ENCODE results near the gene PRM1.

PRM1 gene

DNA sequence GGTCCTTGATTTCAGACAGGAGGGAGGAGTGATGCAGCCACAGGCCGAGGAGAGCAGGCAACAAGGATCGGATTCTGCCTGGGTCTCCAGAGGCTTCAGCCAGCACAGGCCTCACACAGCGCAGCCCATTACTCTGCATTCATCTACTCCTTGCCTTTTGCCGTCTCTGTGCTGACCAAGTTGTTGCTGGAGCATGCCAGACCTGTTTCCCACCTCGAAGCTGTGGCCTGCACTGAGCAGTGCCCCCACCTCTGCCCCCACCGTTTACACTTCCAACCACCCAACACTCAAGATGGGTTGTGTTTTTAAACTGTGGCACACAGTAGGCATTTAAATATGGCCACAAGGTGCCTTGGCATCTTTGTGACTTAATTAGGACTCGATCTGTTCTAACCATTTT is 6.2 kb downstream of the PRM1 start:
- Mint-ChIP-seq H3K27ac (no peak overlapping the region), H3K4me1 (ENCODE audit: low read depth) (peaks cover 2% of the 10 kb centered on the region), H3K9me3 (no peaks in the 10 kb centered on the region)

GRCh38 chr16:11273721-11274324 is 7.3 kb downstream of the PRM1 start:
- H3K27ac Mint-ChIP-seq, result no peak overlapping the region
- no peaks in the 10 kb centered on the region for H3K27me3 Mint-ChIP-seq
- H3K9me3 Mint-ChIP-seq, result no peaks in the 10 kb centered on the region
- H3K4me3 Mint-ChIP-seq, result no peak overlapping the region
- no peaks in the 10 kb centered on the region for H3K4me1 Mint-ChIP-seq (ENCODE audit: low read depth)
- H3K36me3 Mint-ChIP-seq (ENCODE audit: low read depth), result no peaks in the 10 kb centered on the region

More for the DNA sequence above, 6.2 kb downstream of the PRM1 start:
- Mint-ChIP-seq H3K27me3 (no peaks in the 10 kb centered on the region), H3K4me3 (no peak overlapping the region), H3K36me3 (ENCODE audit: low read depth) (no peaks in the 10 kb centered on the region)

DNA sequence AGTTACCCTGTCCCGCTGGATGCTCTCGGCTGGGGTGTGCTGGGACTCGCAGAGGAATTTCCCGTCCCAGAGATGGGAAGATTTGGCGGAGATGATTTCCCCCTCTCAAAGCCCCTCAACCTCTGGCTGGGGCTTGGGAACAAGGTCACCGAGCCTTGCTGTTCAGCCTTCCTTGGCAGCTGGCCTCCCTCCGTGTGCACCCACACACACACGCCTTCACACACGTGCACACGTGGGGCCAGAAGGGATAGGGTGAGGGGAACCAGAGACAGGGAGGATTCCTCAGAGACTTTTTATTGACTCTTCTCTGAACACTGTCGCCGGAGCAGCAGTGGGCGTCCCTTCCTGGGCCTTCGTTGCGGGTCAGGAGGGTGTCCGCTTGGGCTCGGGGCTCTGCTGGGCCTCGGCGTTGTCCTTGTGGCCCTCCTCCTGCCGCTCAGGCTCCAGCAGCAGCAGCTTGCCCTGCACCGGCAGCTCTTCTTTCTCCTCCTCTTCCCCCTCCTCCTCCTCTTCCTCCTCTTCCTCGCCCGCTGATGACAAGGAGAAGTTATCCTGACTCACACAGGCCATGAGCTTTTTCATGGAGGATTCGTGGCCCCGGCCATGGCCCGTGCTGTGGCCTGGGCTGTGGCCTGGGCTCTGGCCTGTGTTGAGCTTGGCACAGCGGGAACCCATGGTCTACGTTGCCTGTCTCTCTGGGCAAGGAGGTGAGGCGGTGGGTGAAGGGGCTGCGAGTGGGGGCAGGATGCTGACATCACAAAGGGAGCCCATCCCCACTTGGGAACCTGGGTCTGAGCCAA is 8.0 kb downstream of the PRM1 start, which contains the start of gene PRM3:
PRM3 (minus strand) TSS at position 709 of the 800 bp plus-strand sequence; CDS start at position 675, 34 bp downstream.
- no peaks in the 10 kb centered on the region for H3K9me3 Mint-ChIP-seq
- H3K27ac Mint-ChIP-seq, result no peak within 1 kb of the TSS
- H3K36me3 Mint-ChIP-seq (ENCODE audit: low read depth), result no peaks in the 10 kb centered on the region
- no peak within 1 kb of the TSS for H3K4me3 Mint-ChIP-seq
- no peaks in the 10 kb centered on the region for H3K4me1 Mint-ChIP-seq (ENCODE audit: low read depth)
- no peaks in the 10 kb centered on the region for H3K27me3 Mint-ChIP-seq

DNA sequence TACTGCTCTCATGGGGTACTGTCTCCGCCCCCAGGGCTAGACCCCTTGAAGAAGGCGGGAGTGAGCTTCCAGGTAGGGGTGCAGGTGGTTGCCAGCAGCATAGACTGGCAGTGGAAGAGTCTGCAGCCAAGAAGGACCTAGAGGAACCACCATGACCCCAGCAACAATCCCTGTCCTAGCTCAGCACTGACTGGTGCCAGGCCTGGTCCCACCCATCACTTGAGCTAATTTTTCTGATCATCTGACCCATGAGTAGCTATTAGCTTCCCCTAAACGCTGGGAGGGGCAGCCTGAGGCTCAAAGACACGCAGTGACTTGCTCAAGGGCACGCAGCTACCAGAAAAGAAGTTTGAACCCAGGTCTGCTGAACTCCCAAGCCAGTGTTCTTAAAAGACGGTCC is 8.6 kb downstream of the PRM1 start:
- no peaks in the 10 kb centered on the region for H3K36me3 Mint-ChIP-seq (ENCODE audit: low read depth)
- no peak overlapping the region for H3K27ac Mint-ChIP-seq
- no peak overlapping the region for H3K4me3 Mint-ChIP-seq
- no peaks in the 10 kb centered on the region for H3K27me3 Mint-ChIP-seq
- no peaks in the 10 kb centered on the region for H3K9me3 Mint-ChIP-seq
- H3K4me1 Mint-ChIP-seq (ENCODE audit: low read depth), result no peaks in the 10 kb centered on the region

GRCh38 chr16:11271610-11272009 is 9.5 kb downstream of the PRM1 start:
- no peaks in the 10 kb centered on the region for H3K9me3 Mint-ChIP-seq

DNA sequence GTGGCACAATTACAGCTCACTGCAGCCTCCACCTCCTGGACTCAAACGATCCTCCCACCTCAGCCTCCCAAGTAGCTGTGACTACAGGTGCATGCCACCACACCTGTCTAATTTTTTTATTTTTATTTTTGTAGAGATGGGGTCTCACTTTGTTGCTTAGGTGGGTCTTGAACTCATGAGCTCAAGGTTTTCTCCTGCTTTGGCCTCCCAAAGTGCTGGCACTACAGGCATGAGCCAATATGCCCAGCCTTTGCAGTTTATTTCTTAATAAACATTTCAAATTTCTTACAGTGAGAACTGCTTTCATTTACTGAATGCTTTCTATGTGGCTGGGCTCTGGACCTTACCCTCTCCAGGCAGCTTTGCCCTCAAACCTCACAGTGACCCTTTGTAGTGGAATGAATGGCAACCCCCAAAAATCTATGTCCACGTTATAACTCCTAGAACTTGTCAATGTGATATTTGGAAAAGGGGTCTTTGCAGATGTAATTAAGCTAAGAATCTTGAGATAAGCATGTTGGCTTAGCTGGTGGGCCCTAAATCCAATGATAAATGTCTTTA is 10.4 kb downstream of the PRM1 start:
- H3K9me3 Mint-ChIP-seq, result no peaks in the 10 kb centered on the region
- H3K4me3 Mint-ChIP-seq, result no peak overlapping the region
- H3K27me3 Mint-ChIP-seq, result no peaks in the 10 kb centered on the region
- no peak overlapping the region for H3K27ac Mint-ChIP-seq
- no peaks in the 10 kb centered on the region for H3K36me3 Mint-ChIP-seq (ENCODE audit: low read depth)
- H3K4me1 Mint-ChIP-seq (ENCODE audit: low read depth), result no peaks in the 10 kb centered on the region

More at GRCh38 chr16:11271610-11272009, 9.5 kb downstream of the PRM1 start:
- H3K27ac Mint-ChIP-seq, result no peak overlapping the region
- H3K27me3 Mint-ChIP-seq, result no peaks in the 10 kb centered on the region
- H3K36me3 Mint-ChIP-seq (ENCODE audit: low read depth), result no peaks in the 10 kb centered on the region
- H3K4me1 Mint-ChIP-seq (ENCODE audit: low read depth), result no peaks in the 10 kb centered on the region
- no peak overlapping the region for H3K4me3 Mint-ChIP-seq

DNA sequence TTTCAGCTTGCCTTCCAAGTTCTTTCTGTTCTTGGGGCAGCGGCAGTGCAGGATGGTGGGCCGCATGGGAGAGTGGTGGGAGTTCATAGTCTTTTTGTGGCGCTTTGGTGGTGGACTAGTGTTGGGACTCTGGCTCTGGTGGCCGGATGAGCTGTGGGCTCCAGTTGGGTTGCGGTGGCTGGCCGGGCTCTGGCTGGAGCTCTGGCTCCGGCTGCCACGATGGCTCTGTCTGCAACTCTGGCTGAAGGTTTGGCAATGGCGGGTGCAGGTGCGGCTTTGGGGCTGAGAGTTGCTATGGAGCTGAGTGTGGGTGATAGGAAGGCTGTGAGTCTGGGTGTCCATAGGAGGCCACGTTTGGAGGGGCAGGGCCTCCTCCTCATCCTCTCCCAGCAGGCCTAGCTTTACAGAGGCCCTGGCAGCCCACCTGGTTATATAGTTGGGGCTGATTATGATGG is 12.2 kb downstream of the PRM1 start, which contains the start of gene TNP2:
TNP2 (minus strand) TSS at position 405 of the 455 bp plus-strand sequence; CDS start at position 342, 63 bp downstream.
- Mint-ChIP-seq H3K4me3 (no peak within 1 kb of the TSS), H3K4me1 (ENCODE audit: low read depth) (peaks cover 11% of the 10 kb centered on the region), H3K27ac (no peak within 1 kb of the TSS), H3K9me3 (no peaks in the 10 kb centered on the region), H3K27me3 (no peaks in the 10 kb centered on the region), H3K36me3 (ENCODE audit: low read depth) (no peaks in the 10 kb centered on the region)

GRCh38 chr16:11265124-11265523 is 16.0 kb downstream of the PRM1 start:
- no peaks in the 10 kb centered on the region for H3K9me3 Mint-ChIP-seq
- peaks cover under 1% of the 10 kb centered on the region for H3K27me3 Mint-ChIP-seq
- H3K36me3 Mint-ChIP-seq (ENCODE audit: low read depth), result no peaks in the 10 kb centered on the region
- no peak overlapping the region for H3K27ac Mint-ChIP-seq
- H3K4me1 Mint-ChIP-seq (ENCODE audit: low read depth), result peaks cover 27% of the 10 kb centered on the region
- H3K4me3 Mint-ChIP-seq, result no peak overlapping the region

DNA sequence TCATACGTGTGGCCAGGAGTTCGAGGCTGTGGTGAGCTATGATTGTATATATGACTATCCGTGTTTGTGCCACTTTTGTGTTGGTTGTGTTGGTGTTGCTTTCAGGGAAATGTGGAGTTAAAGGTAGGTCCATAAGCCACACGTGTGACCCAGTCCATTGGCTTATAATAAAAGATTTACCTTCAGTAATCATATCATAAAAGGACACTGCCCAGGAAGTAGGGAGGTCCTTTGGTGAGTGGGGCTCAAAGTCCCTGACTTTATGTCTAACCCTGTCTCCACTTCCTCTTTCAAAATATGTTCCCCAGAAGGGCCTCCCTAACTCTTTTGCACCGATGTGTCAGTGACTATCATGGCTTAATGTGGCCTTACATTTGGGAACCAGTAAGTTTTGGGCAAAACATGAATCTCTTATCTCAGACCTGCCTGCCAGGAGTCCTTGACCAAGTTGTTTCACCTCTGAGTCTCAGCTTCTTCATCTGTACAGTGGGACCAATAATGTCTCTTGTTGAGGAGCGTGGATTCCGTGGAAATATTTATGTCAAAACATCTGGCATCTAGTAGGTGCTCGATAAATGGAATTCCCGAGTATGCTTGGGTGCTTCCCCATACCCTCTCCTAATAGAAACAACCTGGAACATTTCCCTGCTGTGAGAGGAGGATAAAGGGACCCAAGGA is 16.8 kb downstream of the PRM1 start:
- no peaks in the 10 kb centered on the region for H3K9me3 Mint-ChIP-seq
- peak overlapping the region; percentile 74 for H3K27ac Mint-ChIP-seq
- peaks cover 2% of the 10 kb centered on the region for H3K27me3 Mint-ChIP-seq
- peak overlapping the region; percentile 18 for H3K4me3 Mint-ChIP-seq
- no peaks in the 10 kb centered on the region for H3K36me3 Mint-ChIP-seq (ENCODE audit: low read depth)
- H3K4me1 Mint-ChIP-seq (ENCODE audit: low read depth), result peaks cover 33% of the 10 kb centered on the region

GRCh38 chr16:11263737-11264136 is 17.4 kb downstream of the PRM1 start:
- H3K36me3 Mint-ChIP-seq (ENCODE audit: low read depth), result no peaks in the 10 kb centered on the region
- H3K9me3 Mint-ChIP-seq, result no peaks in the 10 kb centered on the region
- peaks cover 38% of the 10 kb centered on the region for H3K4me1 Mint-ChIP-seq (ENCODE audit: low read depth)
- H3K4me3 Mint-ChIP-seq, result peak overlapping the region; percentile 18
- peaks cover 2% of the 10 kb centered on the region for H3K27me3 Mint-ChIP-seq
- H3K27ac Mint-ChIP-seq, result peak overlapping the region; percentile 74

GRCh38 chr16:11262915-11263314 is 18.2 kb downstream of the PRM1 start:
- Mint-ChIP-seq H3K36me3 (ENCODE audit: low read depth) (no peaks in the 10 kb centered on the region), H3K27ac (no peak overlapping the region), H3K9me3 (no peaks in the 10 kb centered on the region), H3K4me1 (ENCODE audit: low read depth) (peaks cover 46% of the 10 kb centered on the region), H3K4me3 (no peak overlapping the region), H3K27me3 (peaks cover 2% of the 10 kb centered on the region)

DNA sequence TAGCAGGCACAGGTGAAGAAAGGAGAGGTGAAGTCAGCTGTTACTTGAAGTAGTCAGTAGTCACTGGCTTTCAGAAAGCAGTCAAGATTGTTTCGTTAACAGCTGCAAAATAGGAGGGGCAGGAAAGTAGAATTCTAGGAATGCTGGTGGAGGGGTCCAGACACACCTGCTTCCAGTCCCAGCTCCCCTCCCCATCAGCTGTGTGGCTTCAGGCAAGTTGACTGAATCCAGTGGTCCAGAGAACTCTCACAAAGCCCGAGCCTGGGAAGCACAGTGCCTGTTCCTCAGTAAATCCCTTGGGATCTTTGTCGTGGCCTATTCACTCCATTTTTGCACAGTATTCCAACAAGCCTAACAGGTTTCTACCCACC is 20.5 kb downstream of the PRM1 start:
- Mint-ChIP-seq H3K36me3 (ENCODE audit: low read depth) (no peaks in the 10 kb centered on the region), H3K27ac (no peak overlapping the region), H3K27me3 (peaks cover 2% of the 10 kb centered on the region), H3K9me3 (no peaks in the 10 kb centered on the region), H3K4me1 (ENCODE audit: low read depth) (peaks cover 58% of the 10 kb centered on the region), H3K4me3 (no peak overlapping the region)

GRCh38 chr16:11259655-11260595 is 21.2 kb downstream of the PRM1 start:
- H3K9me3 Mint-ChIP-seq, result no peaks in the 10 kb centered on the region
- H3K4me3 Mint-ChIP-seq, result no peak overlapping the region
- peak overlapping the region; percentile 12 for H3K27ac Mint-ChIP-seq
- H3K27me3 Mint-ChIP-seq, result peaks cover 2% of the 10 kb centered on the region
- peaks cover 58% of the 10 kb centered on the region for H3K4me1 Mint-ChIP-seq (ENCODE audit: low read depth)
- H3K36me3 Mint-ChIP-seq (ENCODE audit: low read depth), result no peaks in the 10 kb centered on the region

All from stimulated activated naive CD8-positive, alpha-beta T cell treated with anti-CD3 and anti-CD28 coated beads, Interleukin-15, Interleukin-2, amounts not matched to agents 100 ng/mL and 50 ng/mL, for 24 hours (primary cell).